ENCODE results near the gene EMX1. TPM values are rescaled to one million over a fixed set of nuclear protein-coding genes. Genes with fewer than 3 reads are reported as not detected.

The EMX1 gene
- total and polyA plus RNA-seq, 2 of the 13 experiments (the other 11 are each of a cell fraction or from before 2014, with no cell fraction given) = 0.62 to 4.9 TPM

DNA sequence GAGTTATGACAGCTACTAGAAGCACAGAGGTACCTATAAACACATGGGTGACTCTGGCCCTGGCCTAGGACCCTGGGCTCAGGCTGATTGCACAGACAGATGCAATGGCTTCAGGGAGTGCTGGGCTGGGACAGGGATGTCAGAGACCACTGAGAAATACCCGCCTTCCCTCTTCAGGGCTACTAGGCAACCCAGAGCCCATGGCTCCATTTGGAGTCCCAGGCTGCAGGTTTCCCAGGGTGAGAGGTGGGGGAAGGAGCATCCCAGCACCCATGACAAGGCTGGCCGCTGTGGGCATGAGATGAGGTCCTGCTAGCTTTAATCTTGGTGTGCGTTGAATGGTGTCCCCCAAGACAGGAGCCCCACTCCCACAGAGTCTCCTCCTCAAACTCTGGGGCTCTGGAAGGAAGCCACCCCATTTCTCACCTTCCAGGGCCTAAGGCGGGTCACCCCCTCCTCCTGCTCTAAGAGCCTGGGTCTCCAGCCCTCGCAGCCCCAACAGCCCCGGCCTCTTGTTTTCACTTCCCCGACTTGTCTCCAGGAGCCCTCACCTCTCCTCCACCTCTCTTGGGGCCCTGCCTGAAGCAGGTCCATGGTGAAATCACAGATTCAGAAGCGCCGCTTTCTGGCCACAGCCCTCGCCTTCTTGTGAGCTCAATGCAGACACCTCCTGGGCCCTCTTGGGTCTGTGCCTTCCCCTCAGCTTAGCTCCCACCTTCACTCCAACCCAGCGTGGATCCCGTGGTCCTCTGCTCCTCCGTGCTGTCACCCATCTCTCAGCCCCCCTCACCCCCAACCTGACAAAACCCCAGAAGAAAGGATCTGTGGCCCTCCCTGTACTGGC is 41.4 kb downstream of the EMX1 start:
- H3K36me3 ChIP-seq (replicated peaks in 1 of 2; ENCODE audit: control insufficient read depth in 1 of 2, insufficient read depth in 2 of 2, low read length in 2 of 2) = peaks cover 1 to 6% of the 10 kb centered on the region in 2 experiments; a peak in 2 of 5 replicates
- intact Hi-C loops (cut with micrococcal nuclease; ENCODE audit: unreplicated experiment) = no loop called here
- BruUV-seq (replicated peaks) = no TSS peak

DNA sequence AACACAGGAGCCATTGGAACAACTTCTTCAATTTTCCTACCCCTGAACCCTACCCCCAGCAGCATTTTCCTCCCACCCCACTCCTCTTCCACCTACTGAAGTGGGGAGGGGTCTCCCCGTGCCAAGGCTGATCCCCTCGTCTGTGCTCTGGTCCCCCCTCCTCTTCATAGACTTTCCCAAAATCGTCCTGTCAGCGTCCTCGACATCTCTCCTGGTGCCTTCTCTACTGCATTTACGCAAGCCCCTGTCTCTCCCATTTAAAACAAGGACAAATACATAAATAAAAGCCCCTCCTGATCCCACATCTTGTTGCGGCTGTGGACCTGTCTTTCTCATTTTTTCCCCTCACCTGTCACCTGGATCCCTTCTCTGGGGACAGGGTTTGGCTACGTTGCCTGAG is 42.2 kb downstream of the EMX1 start:
- Histone ChIP-seq H3K27ac (ENCODE audit: extremely low read length, insufficient read depth, low read length) (no peak overlapping the region), H4K20me1 (ENCODE audit: insufficient read depth, low read length) (no peaks in the 10 kb centered on the region), H3K27me3 (ENCODE audit: control insufficient read depth in 1 of 2, insufficient read depth in 2 of 2, low read length in 2 of 2) (no peaks in the 10 kb centered on the region), H2AFZ (ENCODE audit: low read length) (no peak overlapping the region), H3K36me3 (replicated peaks in 1 of 2; ENCODE audit: control insufficient read depth in 1 of 2, insufficient read depth in 2 of 2, low read length in 2 of 2) (peaks cover 1 to 6% of the 10 kb centered on the region in 2 experiments; a peak in 2 of 5 replicates), H3K4me2 (ENCODE audit: low read depth, low read length) (no peak overlapping the region), H3K4me1 (ENCODE audit: insufficient read depth, low read length) (no peaks in the 10 kb centered on the region), H3K4me3 (replicated peaks in 1 of 3; ENCODE audit: insufficient read depth in 1 of 3, low read depth in 2 of 3, low read length in 3 of 3) (no peak overlapping the region), H3K9me3 (ENCODE audit: low read length) (no peaks in the 10 kb centered on the region), H3K9ac (ENCODE audit: insufficient read depth, low read depth, low read length) (no peak overlapping the region), H3K79me2 (ENCODE audit: insufficient read depth, low read length) (no peaks in the 10 kb centered on the region)
- WGBS (ENCODE audit: low lambda C conversion rate) = over 99% methylated on average over 8 of the region's 8 CpGs
- FAIRE-seq = no peak
- intact Hi-C loops (cut with micrococcal nuclease; ENCODE audit: unreplicated experiment) = no loop called here
- no peak for ATAC-seq
- ChIA-PET POLR2A (no interaction called here), CTCF (ENCODE audit: low intra/inter-chr PET ratio, low total read pairs) (no interaction called here)
- TF ChIP-seq, protein P1, sequence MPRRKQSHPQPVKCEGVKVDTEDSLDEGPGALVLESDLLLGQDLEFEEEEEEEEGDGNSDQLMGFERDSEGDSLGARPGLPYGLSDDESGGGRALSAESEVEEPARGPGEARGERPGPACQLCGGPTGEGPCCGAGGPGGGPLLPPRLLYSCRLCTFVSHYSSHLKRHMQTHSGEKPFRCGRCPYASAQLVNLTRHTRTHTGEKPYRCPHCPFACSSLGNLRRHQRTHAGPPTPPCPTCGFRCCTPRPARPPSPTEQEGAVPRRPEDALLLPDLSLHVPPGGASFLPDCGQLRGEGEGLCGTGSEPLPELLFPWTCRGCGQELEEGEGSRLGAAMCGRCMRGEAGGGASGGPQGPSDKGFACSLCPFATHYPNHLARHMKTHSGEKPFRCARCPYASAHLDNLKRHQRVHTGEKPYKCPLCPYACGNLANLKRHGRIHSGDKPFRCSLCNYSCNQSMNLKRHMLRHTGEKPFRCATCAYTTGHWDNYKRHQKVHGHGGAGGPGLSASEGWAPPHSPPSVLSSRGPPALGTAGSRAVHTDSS (CRISPR knock-in tag; conservative IDR thresholded peaks at IDR 0.05) = no peak
- peak; percentile 66 to 70 for TF ChIP-seq MAFK (conservative IDR thresholded peaks at IDR 0.05 in 1 of 2, IDR thresholded peaks at IDR 0.05 in 1 of 2; ENCODE audit: low read length in 2 of 2)
- TF ChIP-seq FIP1L1 (IDR thresholded peaks at IDR 0.05; ENCODE audit: borderline replicate concordance, insufficient read depth, low read depth, low read length) = no peak
- TF ChIP-seq NCOA2 (CRISPR knock-in tag; IDR thresholded peaks at IDR 0.05) = no peak
- TF ChIP-seq, protein P2, sequence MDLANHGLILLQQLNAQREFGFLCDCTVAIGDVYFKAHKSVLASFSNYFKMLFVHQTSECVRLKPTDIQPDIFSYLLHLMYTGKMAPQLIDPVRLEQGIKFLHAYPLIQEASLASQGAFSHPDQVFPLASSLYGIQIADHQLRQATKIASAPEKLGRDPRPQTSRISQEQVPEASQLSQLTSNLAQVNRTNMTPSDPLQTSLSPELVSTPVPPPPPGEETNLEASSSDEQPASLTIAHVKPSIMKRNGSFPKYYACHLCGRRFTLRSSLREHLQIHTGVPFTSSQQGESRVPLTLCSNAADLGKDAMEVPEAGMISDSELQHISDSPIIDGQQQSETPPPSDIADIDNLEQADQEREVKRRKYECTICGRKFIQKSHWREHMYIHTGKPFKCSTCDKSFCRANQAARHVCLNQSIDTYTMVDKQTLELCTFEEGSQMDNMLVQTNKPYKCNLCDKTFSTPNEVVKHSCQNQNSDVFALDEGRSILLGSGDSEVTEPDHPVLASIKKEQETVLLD (CRISPR knock-in tag; IDR thresholded peaks at IDR 0.05; ENCODE audit: low read depth) = no peak
- TF ChIP-seq MAFF (IDR thresholded peaks at IDR 0.05; ENCODE audit: low read depth, low read length) = peak; percentile 24; the same call in 1 of the 2 replicates
- no peak for TF ChIP-seq ZNF614 (CRISPR knock-in tag; IDR thresholded peaks at IDR 0.05; ENCODE audit: borderline replicate concordance)
- no peak for TF ChIP-seq ZNF253 (CRISPR knock-in tag; IDR thresholded peaks at IDR 0.05; ENCODE audit: borderline replicate concordance)
- no peak for TF ChIP-seq PAWR (CRISPR knock-in tag; IDR thresholded peaks at IDR 0.05; ENCODE audit: borderline replicate concordance)
- TF ChIP-seq SIX4 (CRISPR knock-in tag; IDR thresholded peaks at IDR 0.05) = no peak
- in situ Hi-C loops (cut with HindIII; ENCODE audit: extremely low pct_ligation_motif_present, low pct_unique_long_range_greater_than_20kb) = no loop called here
- no TSS peak for BruUV-seq (replicated peaks)
- DNase-seq (ENCODE audit: low spot score) = no peak

More for the DNA sequence above, 41.4 kb downstream of the EMX1 start:
- no peak overlapping the region for H3K4me2 ChIP-seq (ENCODE audit: low read depth, low read length)
- WGBS (ENCODE audit: low lambda C conversion rate) = 95% methylated on average over 11 of the region's 13 CpGs
- H3K9ac ChIP-seq (ENCODE audit: insufficient read depth, low read depth, low read length) = no peak overlapping the region
- H4K20me1 ChIP-seq (ENCODE audit: insufficient read depth, low read length) = no peaks in the 10 kb centered on the region
- H3K27ac ChIP-seq (ENCODE audit: extremely low read length, insufficient read depth, low read length) = no peak overlapping the region
- no peak for DNase-seq (ENCODE audit: low spot score)
- TF ChIP-seq, protein P3, sequence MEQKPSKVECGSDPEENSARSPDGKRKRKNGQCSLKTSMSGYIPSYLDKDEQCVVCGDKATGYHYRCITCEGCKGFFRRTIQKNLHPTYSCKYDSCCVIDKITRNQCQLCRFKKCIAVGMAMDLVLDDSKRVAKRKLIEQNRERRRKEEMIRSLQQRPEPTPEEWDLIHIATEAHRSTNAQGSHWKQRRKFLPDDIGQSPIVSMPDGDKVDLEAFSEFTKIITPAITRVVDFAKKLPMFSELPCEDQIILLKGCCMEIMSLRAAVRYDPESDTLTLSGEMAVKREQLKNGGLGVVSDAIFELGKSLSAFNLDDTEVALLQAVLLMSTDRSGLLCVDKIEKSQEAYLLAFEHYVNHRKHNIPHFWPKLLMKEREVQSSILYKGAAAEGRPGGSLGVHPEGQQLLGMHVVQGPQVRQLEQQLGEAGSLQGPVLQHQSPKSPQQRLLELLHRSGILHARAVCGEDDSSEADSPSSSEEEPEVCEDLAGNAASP (CRISPR knock-in tag; IDR thresholded peaks at IDR 0.05; ENCODE audit: borderline replicate concordance) = no peak
- peak; percentile 24 for TF ChIP-seq AGO2 (optimal IDR thresholded peaks at IDR 0.05; ENCODE audit: low read depth, low read length)
- no peaks in the 10 kb centered on the region for H3K79me2 ChIP-seq (ENCODE audit: insufficient read depth, low read length)
- H3K9me3 ChIP-seq (ENCODE audit: low read length) = no peaks in the 10 kb centered on the region
- no peak for ATAC-seq
- ChIA-PET CTCF (ENCODE audit: low intra/inter-chr PET ratio, low total read pairs) (no interaction called here), POLR2A (no interaction called here)
- H3K4me3 ChIP-seq (replicated peaks in 1 of 3; ENCODE audit: insufficient read depth in 1 of 3, low read depth in 2 of 3, low read length in 3 of 3) = no peak overlapping the region
- no peaks in the 10 kb centered on the region for H3K27me3 ChIP-seq (ENCODE audit: control insufficient read depth in 1 of 2, insufficient read depth in 2 of 2, low read length in 2 of 2)
- no peak overlapping the region for H2AFZ ChIP-seq (ENCODE audit: low read length)
- no peak for FAIRE-seq
- in situ Hi-C loops (cut with HindIII; ENCODE audit: extremely low pct_ligation_motif_present, low pct_unique_long_range_greater_than_20kb) = no loop called here
- no peaks in the 10 kb centered on the region for H3K4me1 ChIP-seq (ENCODE audit: insufficient read depth, low read length)

All from HepG2 (cell line).